ENCODE results near the gene MSL1.

MSL1 gene

GRCh38 chr17:40090237-40091119 is 31.3 kb upstream of the MSL1 start:
- no peak for DNase-seq

GRCh38 chr17:40091691-40092397 is 29.9 kb upstream of the MSL1 start:
- DNase-seq: peak in 4 of 51 donors; percentile 22 to 38 (median 26)

GRCh38 chr17:40092581-40092980 is 29.2 kb upstream of the MSL1 start:
- DNase-seq: peak in 27 of 51 donors; percentile 26 to 81 (median 50)

- DNase-seq: no peak
These were observed 28.7 kb upstream of the MSL1 start for GRCh38 chr17:40093005-40093579.

GRCh38 chr17:40093580-40094201 is 28.1 kb upstream of the MSL1 start:
- peak in 1 of 51 donors; percentile 77 for DNase-seq

- DNase-seq: no peak
These were observed 26.9 kb upstream of the MSL1 start for GRCh38 chr17:40094874-40095273.

GRCh38 chr17:40095351-40095943 is 26.3 kb upstream of the MSL1 start:
- DNase-seq: no peak

GRCh38 chr17:40095944-40096791 is 25.6 kb upstream of the MSL1 start:
- peak in 4 of 51 donors; percentile 24 to 57 (median 27) for DNase-seq

GRCh38 chr17:40097087-40097486 is 24.7 kb upstream of the MSL1 start:
- no peak for DNase-seq

- DNase-seq: peak in 6 of 51 donors; percentile 23 to 38 (median 29)
These were observed 23.6 kb upstream of the MSL1 start for GRCh38 chr17:40097931-40098845.

- DNase-seq: peak; percentile 78 to 99 (median 96)
These were observed 22.7 kb upstream of the MSL1 start for GRCh38 chr17:40098846-40099618.

GRCh38 chr17:40099619-40100418 is 22.0 kb upstream of the MSL1 start:
- DNase-seq: peak in 3 of 51 donors; percentile 43 to 66 (median 65)

GRCh38 chr17:40100419-40100668 is 21.4 kb upstream of the MSL1 start, which contains the start of gene NR1D1:
Gene NR1D1 (minus strand): TSS chr17:40100589. CDS start chr17:40100094, 495 bp downstream.
- DNase-seq: no peak

- DNase-seq: peak; percentile 78 to 99 (median 96)
These were observed 21.0 kb upstream of the MSL1 start for GRCh38 chr17:40100669-40101366.

GRCh38 chr17:40101367-40102210 is 20.2 kb upstream of the MSL1 start:
- no peak for DNase-seq

GRCh38 chr17:40103071-40103661 is 18.6 kb upstream of the MSL1 start:
- DNase-seq: no peak
